K562 (cell line): Measurements from ENCODE around the gene MACF1. TPM values are rescaled to one million over a fixed set of nuclear protein-coding genes. Genes with fewer than 3 reads are reported as not detected.

Experiments
- ATAC-seq: fragments of 200-7000 bp; cut with Tn5 transposase; 3 replicates; pipeline ENCODE4 v1.9.1; 2020; ENCODE audit warnings: moderate library complexity
- BruUV-seq: library from RNA; stranded (reverse); fragments of 400-500 nt; replicated peaks from 2 replicates; lab custom pipeline; 2021; lab: Mats Ljungman, UMichigan
- CTCF ChIA-PET: fragments of 300-600 bp; formaldehyde crosslinking; extraction: SDS; loops from one replicate; lab custom pipeline; 2021; ENCODE audit warnings: low intra/inter-chr PET ratio; lab: Yijun Ruan, JAX
- POLR2A ChIA-PET: fragments of 300-600, 350-650 bp; sonication (Branson Sonifier 250); formaldehyde crosslinking; extraction: SDS; loops from one replicate; lab custom pipeline; 2021; ENCODE audit warnings: antibody characterized with exemption, inconsistent platforms; lab: Yijun Ruan, JAX
- DNase-seq, 4 experiments: peaks; one replicate each; pipeline versions ENCODE4 v3.0.0 to v3.0.0-alpha.2; 2011 to 2018; ENCODE audit warnings: low spot score in 3 of 4, mixed read lengths in 3 of 4; ENCODE audit errors: extremely low read depth in 1 of 4
- FAIRE-seq: peaks from 2 replicates; lab custom pipeline; 2011; peaks lifted over from hg19 to GRCh38; lab: Jason Lieb, UNC
- H2AFZ ChIP-seq: 2 replicates; pipeline ENCODE4 v1.6.0; 2011; ENCODE audit warnings: low read depth, low read length, control low read depth, inconsistent platforms
- H3K27ac ChIP-seq: fragments of 200-600 bp; 3 replicates; pipeline ENCODE4 v1.8.0; 2011; ENCODE audit warnings: low read depth, mild to moderate bottlenecking, control low read depth, inconsistent platforms, low read length, moderate library complexity, mixed read lengths; ENCODE audit errors: extremely low read depth
- H3K27me3 ChIP-seq, 2 experiments: fragments of 300-600 bp in 1 of 2; 2 replicates in 1 of 2; 3 replicates in 1 of 2; pipeline versions ENCODE4 v1.6.0 to v1.8.0; 2011; ENCODE audit warnings: inconsistent platforms in 2 of 2, low read length in 2 of 2, mild to moderate bottlenecking in 1 of 2, mixed read lengths in 1 of 2, moderate library complexity in 1 of 2; ENCODE audit not compliant: control insufficient read depth in 2 of 2, insufficient read depth in 2 of 2
- H3K36me3 ChIP-seq: fragments of 300-600 bp; 3 replicates; pipeline ENCODE4 v1.8.0; 2011; ENCODE audit warnings: mild to moderate bottlenecking, low read length, inconsistent platforms; ENCODE audit not compliant: control insufficient read depth, insufficient read depth
- H3K4me1 ChIP-seq, 2 experiments: fragments of 200-600 bp in 1 of 2; replicated peaks in 1 of 2; 2 replicates in 1 of 2; 3 replicates in 1 of 2; pipeline versions ENCODE4 v1.5.1 to v1.8.0; 2011; ENCODE audit warnings: inconsistent platforms in 2 of 2, low read length in 2 of 2, mild to moderate bottlenecking in 1 of 2, mixed read lengths in 1 of 2, moderate library complexity in 1 of 2; ENCODE audit not compliant: control insufficient read depth in 2 of 2, insufficient read depth in 2 of 2
- H3K4me2 ChIP-seq: 2 replicates; pipeline ENCODE4 v1.6.1; 2011; ENCODE audit warnings: low read length, control low read depth, inconsistent platforms, mixed read lengths; ENCODE audit not compliant: insufficient read depth
- H3K4me3 ChIP-seq: fragments of 200-600 bp; sonication (generic), shearing (Covaris generic); 2 replicates; pipeline ENCODE4 v1.5.1; 2016; ENCODE audit warnings: control low read depth, inconsistent platforms
- H3K79me2 ChIP-seq: fragments of 200-600 bp; 3 replicates; pipeline ENCODE4 v1.8.0; 2011; ENCODE audit warnings: low read length, inconsistent platforms; ENCODE audit not compliant: control insufficient read depth, insufficient read depth
- H3K9ac ChIP-seq, 2 experiments: 2 replicates each; pipeline versions ENCODE4 v1.6.0 to v1.6.1; 2011; ENCODE audit warnings: low read depth in 2 of 2, low read length in 2 of 2, control low read depth in 1 of 2, inconsistent platforms in 1 of 2, mild to moderate bottlenecking in 1 of 2, mixed read lengths in 1 of 2; ENCODE audit not compliant: insufficient read depth in 1 of 2
- H3K9me1 ChIP-seq: one replicate; pipeline ENCODE4 v1.6.0; 2011; ENCODE audit warnings: inconsistent platforms, mild to moderate bottlenecking, low read length, moderate library complexity; ENCODE audit not compliant: control insufficient read depth, insufficient read depth
- H3K9me3 ChIP-seq: replicated peaks from 2 replicates; pipeline ENCODE4 v1.5.1; 2011; ENCODE audit warnings: low read depth, low read length, inconsistent platforms; ENCODE audit not compliant: control insufficient read depth, insufficient read depth
- H4K20me1 ChIP-seq: replicated peaks from 2 replicates; pipeline ENCODE4 v1.6.1; 2011; ENCODE audit warnings: low read length, inconsistent platforms, mixed read lengths; ENCODE audit not compliant: control insufficient read depth, insufficient read depth
- ATF7 ChIP-seq: fragments of 450-650 bp; IDR thresholded peaks from 2 replicates; pipeline ENCODE4 v1.7.1; 2014; ENCODE audit warnings: mild to moderate bottlenecking, moderate library complexity
- BRD9 ChIP-seq: fragments of 450-650 bp; IDR thresholded peaks from 2 replicates; pipeline ENCODE4 v1.6.1; 2018; ENCODE audit warnings: low read depth; ENCODE audit not compliant: partially characterized antibody
- CEBPG ChIP-seq, 3 experiments: fragments of 200-800 bp in 1 of 3; sonication (Bioruptor generic) in 1 of 3; sonication (generic) in 1 of 3; formaldehyde crosslinking in 1 of 3; IDR thresholded peaks in 2 of 3; conservative IDR thresholded peaks in 1 of 3; 2 replicates each; pipeline versions ENCODE4 v1.6.1 to v1.8.0; 2016 to 2022; ENCODE audit warnings: missing compliant biosample characterization in 2 of 3, missing genetic modification characterization in 2 of 3, mild to moderate bottlenecking in 1 of 3, missing genetic modification reagents in 1 of 3
- CHD1 ChIP-seq: fragments of 200-600 bp; sonication (generic); IDR thresholded peaks from one replicate; pipeline ENCODE4 v1.6.1; 2012; ENCODE audit warnings: mild to moderate bottlenecking, moderate library complexity, low read length, inconsistent platforms
- CHD2 ChIP-seq: IDR thresholded peaks from 2 replicates; pipeline ENCODE4 v1.6.1; 2011; ENCODE audit warnings: low read depth, low read length
- IRF2 ChIP-seq: sonication (generic); formaldehyde crosslinking; IDR thresholded peaks from 2 replicates; pipeline ENCODE4 v1.8.1; 2022; ENCODE audit warnings: mild to moderate bottlenecking, missing genetic modification reagents
- JUND ChIP-seq, 2 experiments: IDR thresholded peaks; 2 replicates in 1 of 2; 3 replicates in 1 of 2; pipeline ENCODE4 v1.6.1; 2011; ENCODE audit warnings: borderline replicate concordance in 2 of 2, low read depth in 2 of 2, low read length in 2 of 2, improper control_type of control experiment in 1 of 2, missing biosample characterization in 1 of 2, missing genetic modification characterization in 1 of 2, missing genetic modification reagents in 1 of 2
- MEIS2 ChIP-seq: fragments of 450-650 bp; IDR thresholded peaks from 2 replicates; pipeline ENCODE4 v1.6.1; 2014; ENCODE audit warnings: mild to moderate bottlenecking; ENCODE audit not compliant: partially characterized antibody
- PBX2 ChIP-seq, 2 experiments: IDR thresholded peaks in 1 of 2; conservative IDR thresholded peaks in 1 of 2; 2 replicates each; pipeline ENCODE4 v1.6.1; 2016; ENCODE audit warnings: low read depth in 2 of 2, mild to moderate bottlenecking in 1 of 2, missing compliant biosample characterization in 1 of 2, missing genetic modification characterization in 1 of 2, moderate library complexity in 1 of 2
- SPI1 ChIP-seq: IDR thresholded peaks from 2 replicates; pipeline ENCODE4 v1.6.1; 2011; ENCODE audit warnings: low read depth, low read length, control low read depth, borderline replicate concordance
- ZNF830 ChIP-seq: fragments of 250-450 bp; sonication (Bioruptor Pico); IDR thresholded peaks from 2 replicates; pipeline ENCODE4 v1.5.0; 2021; ENCODE audit warnings: mild to moderate bottlenecking
- WGBS: fragments of 100-300 bp; shearing (Covaris generic); methylation state at CpG from one replicate; pipeline ENCODE4 v1.1.6; 2016; ENCODE audit warnings: low coverage, mixed read lengths; ENCODE audit not compliant: insufficient coverage; ENCODE audit errors: missing lambda C conversion rate; 5-methylcytosine and 5-hydroxymethylcytosine counted together
- in situ Hi-C: fragments of 300-500 bp; cut with MboI; formaldehyde crosslinking; loops from 4 replicates; pipeline ENCODE4 v1.15.0; 2018; ENCODE audit warnings: inconsistent platforms, mixed read lengths
- intact Hi-C: fragments of 100-400 bp; cut with micrococcal nuclease; formaldehyde crosslinking; loops from 2 replicates; pipeline ENCODE4 v1.14.2; 2022
- polyA plus RNA-seq, 8 experiments: library from polyadenylated mRNA; depleted of rRNA in 4 of 8; stranded (reverse) in 5 of 8; unstranded in 3 of 8; fragments of >200 nt; fragmentation: Nextera tagmentation in 2 of 8; fragmentation: Illumina TruSeq in 1 of 8; extraction: Ambion mirVana in 2 of 8; extraction: Trizol in 1 of 8; gene quantifications; 2 replicates each; pipeline versions ENCODE4 v1.2.1 to v1.2.3, GENCODE V29; 2011 to 2014; ENCODE audit warnings: inconsistent platforms in 1 of 8, missing spikeins in 1 of 8
- total RNA-seq, 7 experiments: library from RNA; depleted of rRNA in 6 of 7; stranded (reverse); fragments of >200 nt in 6 of 7; fragmentation: Illumina TruSeq in 2 of 7; extraction: Trizol in 2 of 7; gene quantifications; 2 replicates each; pipeline versions ENCODE4 v1.2.1 to v1.2.3, GENCODE V29; 2011 to 2021; ENCODE audit warnings: low replicate concordance in 1 of 7

Gene MACF1
- total and polyA plus RNA-seq, 9 of the 15 experiments (the other 6 are each of a cell fraction or from before 2014, with no cell fraction given): 13.2 to 232 (median 112) TPM

DNA sequence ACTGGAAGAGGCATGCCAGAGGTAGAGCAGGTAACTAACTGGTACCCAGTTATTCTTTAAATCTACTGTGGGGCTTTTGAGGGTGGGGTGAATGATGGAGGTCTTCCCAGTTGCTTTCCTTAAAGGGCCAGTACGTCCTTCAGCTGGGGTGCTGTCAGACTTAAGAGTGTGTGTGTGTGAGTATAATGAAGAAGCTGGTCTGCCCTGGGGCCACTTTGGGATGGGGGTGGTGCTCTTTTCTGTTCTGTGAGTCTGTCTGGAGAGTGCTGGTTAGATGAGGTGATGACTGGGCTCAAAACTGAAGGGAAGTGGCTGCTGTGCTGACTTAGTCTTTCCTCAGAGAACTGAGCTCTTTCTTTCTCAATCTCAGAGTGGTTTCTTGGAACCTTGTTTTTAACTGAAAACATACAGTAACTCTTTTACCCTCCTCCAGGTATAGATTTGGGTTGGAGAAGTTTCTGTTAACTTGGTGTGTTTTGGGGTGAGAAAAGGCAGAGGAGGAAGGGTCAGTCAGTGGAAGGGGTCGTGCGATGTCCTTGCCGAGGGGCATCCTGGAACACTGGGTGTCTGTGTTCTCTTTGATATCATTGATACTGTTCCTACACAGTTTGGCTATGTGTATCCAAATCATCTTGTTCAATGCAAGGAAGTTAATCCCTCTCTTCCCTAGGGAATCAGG is 746 bp downstream of the MACF1 start (continued):
- TF ChIP-seq PBX2 (CRISPR knock-in tag; IDR thresholded peaks at IDR 0.05; ENCODE audit: low read depth) (no peak), PBX2 (tag; conservative IDR thresholded peaks at IDR 0.05; ENCODE audit: low read depth) (no peak), IRF2 (CRISPR knock-in tag) (no peak), CHD2 (no peak)

DNA sequence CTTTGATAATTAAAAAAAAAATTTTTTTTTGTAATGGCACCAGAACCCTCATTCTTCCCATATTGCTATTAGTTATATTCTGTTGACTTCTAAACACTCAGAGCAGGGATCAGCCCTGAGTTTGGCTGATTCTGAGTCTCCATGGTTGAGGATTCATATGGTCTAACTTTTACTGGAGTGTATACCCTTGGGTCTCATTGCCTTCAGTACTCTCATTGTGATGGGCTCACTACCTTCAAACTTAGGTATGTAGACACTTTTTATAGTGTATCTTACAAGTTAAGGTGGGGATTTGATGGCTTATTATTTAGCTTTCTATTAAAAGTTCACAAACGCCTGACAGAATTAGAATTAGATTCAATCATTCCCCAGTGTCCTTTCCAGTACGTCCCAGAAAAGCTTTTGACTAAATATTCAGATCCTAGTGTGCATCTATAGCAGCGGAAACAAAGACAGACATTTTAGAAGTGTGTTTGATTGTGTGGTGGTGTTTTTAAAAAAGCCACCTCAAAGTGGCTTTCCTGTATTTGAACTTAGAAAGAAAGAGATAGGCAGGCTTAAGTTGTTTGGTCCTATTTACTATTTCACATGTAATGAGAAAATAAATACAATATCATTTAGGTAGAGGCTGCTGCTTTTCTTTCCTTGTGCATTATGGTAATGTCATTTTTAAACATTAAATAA is 1.4 kb downstream of the MACF1 start:
- intact Hi-C loops (no loop called here), in situ Hi-C loops (no loop called here)
- TF ChIP-seq BRD9 (peak; percentile 44), ZNF830 (no peak), SPI1 (no peak), CEBPG (CRISPR knock-in tag; IDR thresholded peaks at IDR 0.05) (no peak), CEBPG (tag; conservative IDR thresholded peaks at IDR 0.05 in 1 of 2, IDR thresholded peaks at IDR 0.05 in 1 of 2) (no peak), JUND (IDR thresholded peaks at IDR 0.05; ENCODE audit: borderline replicate concordance, low read depth, low read length) (no peak), JUND (tag; IDR thresholded peaks at IDR 0.05; ENCODE audit: borderline replicate concordance, low read depth, low read length) (no peak), CHD1 (no peak), ATF7 (no peak), MEIS2 (no peak)
- TF ChIP-seq, all 486 proteins: peak for 1
- Histone ChIP-seq H3K27ac (peak overlapping the region; percentile 81), H3K9ac (peak overlapping the region in 1 of 2 experiments; percentile 56; a peak in 2 of 4 replicates), H3K4me2 (peak overlapping the region; percentile 82), H3K27me3 (no peaks in the 10 kb centered on the region), H3K4me3 (peak overlapping the region; percentile 39), H3K36me3 (no peaks in the 10 kb centered on the region; the same call in 2 of the 3 replicates), H3K9me3 (no peaks in the 10 kb centered on the region), H2AFZ (0 out of 2 replicates have a peak overlapping the region, but pooled peaks have one; percentile 10), H3K9me1 (no peaks in the 10 kb centered on the region), H3K4me1 (peaks cover 17 to 28% of the 10 kb centered on the region in 2 experiments), H4K20me1 (no peaks in the 10 kb centered on the region), H3K79me2 (peaks cover 70% of the 10 kb centered on the region)
- FAIRE-seq: no peak
- peak; percentile 60 for ATAC-seq
- DNase-seq: peak in 1 of 4 experiments; percentile 10
- WGBS: 7% methylated on average over 3 of the region's 3 CpGs
- POLR2A ChIA-PET: interaction anchor here (0.9 to 6.0 kb wide), 6 partner anchors 9 to 205 kb away, joined by 3 to 61 read pairs (median 10); no protein-coding TSS in a partner anchor
- BruUV-seq: no TSS peak
- CTCF ChIA-PET: no interaction called here
